AG04450 (cell line): ENCODE data around the gene CYP2J2. TPM values are rescaled to one million over a fixed set of nuclear protein-coding genes. Genes with fewer than 3 reads are reported as not detected.
"Not testable (repeated sequence)": the region's sequence is repeated elsewhere in the genome, so short reads cannot be mapped to it uniquely, and the experiment has no call there.

ENCODE experiments used
- CTCF ChIA-PET: fragments of 300-600, 350-600 bp; formaldehyde crosslinking; extraction: SDS; loops from one replicate; lab custom pipeline; 2022; ENCODE audit warnings: antibody characterized with exemption, inconsistent platforms; lab: Charles Lee
- POLR2A ChIA-PET: fragments of 350-600 bp; formaldehyde crosslinking; extraction: SDS; loops from one replicate; lab custom pipeline; 2021; ENCODE audit warnings: antibody characterized with exemption, inconsistent platforms; lab: Yijun Ruan, JAX
- DNase-seq: peaks from one replicate; pipeline ENCODE4 v3.0.0-alpha.2; 2011; ENCODE audit warnings: low read depth, low spot score
- H3K27ac ChIP-seq: one replicate; pipeline ENCODE4 v1.5.1; 2012; ENCODE audit warnings: low read depth, low read length, control low read depth
- H3K27me3 ChIP-seq: one replicate; pipeline ENCODE4 v1.6.0; 2012; ENCODE audit warnings: low read length; ENCODE audit not compliant: control insufficient read depth, insufficient read depth
- H3K4me3 ChIP-seq: 2 replicates; pipeline ENCODE4 v1.5.1; 2011; ENCODE audit warnings: mild to moderate bottlenecking, low read depth, low read length, control low read depth
- H3K9me3 ChIP-seq: 2 replicates; pipeline ENCODE4 v1.5.1; 2012; ENCODE audit warnings: low read length; ENCODE audit not compliant: control insufficient read depth, insufficient read depth
- polyA minus RNA-seq: library from RNA; depleted of rRNA, polyadenylated mRNA; stranded (reverse); fragments of >200 nt; gene quantifications from 2 replicates; pipeline ENCODE4 v1.2.3, GENCODE V29; 2011; rRNA and poly(A)+ RNA removed
- polyA plus RNA-seq: library from polyadenylated mRNA; depleted of rRNA; stranded (reverse); fragments of >200 nt; gene quantifications from 2 replicates; pipeline ENCODE4 v1.2.3, GENCODE V29; 2011; rRNA removed
- TF ChIP-seq, protein P1 (sequence below): IDR thresholded peaks from 2 replicates; pipeline ENCODE4 v1.5.1; 2011; ENCODE audit warnings: low read depth, low read length, control low read depth, inconsistent platforms

The CYP2J2 gene, protein sequence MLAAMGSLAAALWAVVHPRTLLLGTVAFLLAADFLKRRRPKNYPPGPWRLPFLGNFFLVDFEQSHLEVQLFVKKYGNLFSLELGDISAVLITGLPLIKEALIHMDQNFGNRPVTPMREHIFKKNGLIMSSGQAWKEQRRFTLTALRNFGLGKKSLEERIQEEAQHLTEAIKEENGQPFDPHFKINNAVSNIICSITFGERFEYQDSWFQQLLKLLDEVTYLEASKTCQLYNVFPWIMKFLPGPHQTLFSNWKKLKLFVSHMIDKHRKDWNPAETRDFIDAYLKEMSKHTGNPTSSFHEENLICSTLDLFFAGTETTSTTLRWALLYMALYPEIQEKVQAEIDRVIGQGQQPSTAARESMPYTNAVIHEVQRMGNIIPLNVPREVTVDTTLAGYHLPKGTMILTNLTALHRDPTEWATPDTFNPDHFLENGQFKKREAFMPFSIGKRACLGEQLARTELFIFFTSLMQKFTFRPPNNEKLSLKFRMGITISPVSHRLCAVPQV
- polyA plus RNA-seq (0.06 and 0.10 TPM in 2 replicates), polyA minus RNA-seq (0.14 TPM in 1 of 2 replicates, not detected in the other)

DNA sequence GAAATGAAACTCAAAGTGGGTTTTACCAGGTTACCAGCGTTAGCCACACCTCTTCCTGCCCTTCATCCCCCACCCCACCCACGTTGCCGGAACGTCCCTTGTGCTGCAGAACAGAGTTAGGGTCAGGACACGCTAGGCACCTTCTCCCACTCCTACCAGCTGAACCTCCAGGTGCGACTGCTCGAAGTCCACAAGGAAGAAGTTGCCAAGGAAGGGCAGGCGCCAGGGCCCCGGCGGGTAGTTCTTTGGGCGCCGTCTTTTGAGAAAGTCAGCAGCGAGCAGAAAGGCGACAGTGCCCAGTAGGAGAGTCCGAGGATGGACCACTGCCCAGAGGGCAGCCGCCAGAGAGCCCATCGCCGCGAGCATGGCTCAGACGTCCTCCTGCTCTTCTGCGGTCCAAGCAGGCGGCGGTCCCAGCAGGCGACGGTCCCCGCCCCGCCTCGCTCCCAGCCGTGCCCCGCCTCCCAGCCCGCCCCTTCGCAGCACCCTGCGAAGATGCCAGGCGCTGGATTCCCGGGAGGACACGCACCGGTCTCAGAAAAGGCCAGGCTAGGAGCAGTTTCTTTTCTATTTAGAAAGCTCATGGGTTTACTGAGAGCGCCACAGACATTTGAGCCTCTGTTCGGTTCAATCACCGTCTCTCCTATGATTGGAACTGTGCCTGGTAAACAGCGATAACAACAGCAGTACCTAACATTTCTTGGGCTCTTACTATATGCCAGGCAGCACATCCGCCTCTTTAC lies at the start of gene CYP2J2:
Gene CYP2J2 (minus strand): TSS at position 393 of the 743 bp plus-strand sequence. CDS start 27 bp downstream, at position 366.
- no peak within 1 kb of the TSS for H3K27ac ChIP-seq
- peaks cover 5% of the 10 kb centered on the region for H3K27me3 ChIP-seq
- ChIA-PET POLR2A (no interaction called here), CTCF (interaction anchor here (2.5 kb wide), 1 partner anchor 21 kb away, joined by 11 read pairs; no protein-coding TSS in a partner anchor)
- TF ChIP-seq, protein P1, sequence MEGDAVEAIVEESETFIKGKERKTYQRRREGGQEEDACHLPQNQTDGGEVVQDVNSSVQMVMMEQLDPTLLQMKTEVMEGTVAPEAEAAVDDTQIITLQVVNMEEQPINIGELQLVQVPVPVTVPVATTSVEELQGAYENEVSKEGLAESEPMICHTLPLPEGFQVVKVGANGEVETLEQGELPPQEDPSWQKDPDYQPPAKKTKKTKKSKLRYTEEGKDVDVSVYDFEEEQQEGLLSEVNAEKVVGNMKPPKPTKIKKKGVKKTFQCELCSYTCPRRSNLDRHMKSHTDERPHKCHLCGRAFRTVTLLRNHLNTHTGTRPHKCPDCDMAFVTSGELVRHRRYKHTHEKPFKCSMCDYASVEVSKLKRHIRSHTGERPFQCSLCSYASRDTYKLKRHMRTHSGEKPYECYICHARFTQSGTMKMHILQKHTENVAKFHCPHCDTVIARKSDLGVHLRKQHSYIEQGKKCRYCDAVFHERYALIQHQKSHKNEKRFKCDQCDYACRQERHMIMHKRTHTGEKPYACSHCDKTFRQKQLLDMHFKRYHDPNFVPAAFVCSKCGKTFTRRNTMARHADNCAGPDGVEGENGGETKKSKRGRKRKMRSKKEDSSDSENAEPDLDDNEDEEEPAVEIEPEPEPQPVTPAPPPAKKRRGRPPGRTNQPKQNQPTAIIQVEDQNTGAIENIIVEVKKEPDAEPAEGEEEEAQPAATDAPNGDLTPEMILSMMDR = no peak
- no peaks in the 10 kb centered on the region for H3K9me3 ChIP-seq
- peak within 1 kb of the TSS; percentile 55 for H3K4me3 ChIP-seq
- no peak for DNase-seq

DNA sequence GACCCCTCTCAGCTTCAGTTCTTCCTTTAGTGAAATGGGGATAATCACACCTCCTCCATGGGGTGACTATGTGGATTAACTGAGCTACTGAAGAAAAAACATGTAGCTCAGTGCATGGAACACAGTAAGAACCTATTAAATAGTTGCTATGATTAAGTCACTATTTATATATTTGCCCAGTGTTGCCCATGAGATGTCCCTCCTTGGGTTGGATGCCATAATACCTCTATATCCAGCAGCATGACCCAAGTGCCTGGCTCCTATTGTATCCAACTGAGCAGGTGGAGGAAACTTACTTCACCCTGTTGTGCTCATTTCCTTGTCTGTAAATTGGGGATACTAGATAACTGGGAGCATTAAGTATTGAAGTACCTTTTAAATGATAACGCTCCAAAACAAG lies 47.1 kb upstream of the CYP2J2 start:
- Histone ChIP-seq H3K4me3 (no peak overlapping the region), H3K27ac (no peak overlapping the region), H3K27me3 (peaks cover 29% of the 10 kb centered on the region), H3K9me3 (no peaks in the 10 kb centered on the region)
- POLR2A ChIA-PET = no interaction called here
- CTCF ChIA-PET = interaction anchor here (0.6 to 1.4 kb wide), 2 partner anchors 9 to 1926 kb away, joined by 4 read pairs; no protein-coding TSS in a partner anchor
- TF ChIP-seq, protein P1 = no peak
- DNase-seq = no peak

DNA sequence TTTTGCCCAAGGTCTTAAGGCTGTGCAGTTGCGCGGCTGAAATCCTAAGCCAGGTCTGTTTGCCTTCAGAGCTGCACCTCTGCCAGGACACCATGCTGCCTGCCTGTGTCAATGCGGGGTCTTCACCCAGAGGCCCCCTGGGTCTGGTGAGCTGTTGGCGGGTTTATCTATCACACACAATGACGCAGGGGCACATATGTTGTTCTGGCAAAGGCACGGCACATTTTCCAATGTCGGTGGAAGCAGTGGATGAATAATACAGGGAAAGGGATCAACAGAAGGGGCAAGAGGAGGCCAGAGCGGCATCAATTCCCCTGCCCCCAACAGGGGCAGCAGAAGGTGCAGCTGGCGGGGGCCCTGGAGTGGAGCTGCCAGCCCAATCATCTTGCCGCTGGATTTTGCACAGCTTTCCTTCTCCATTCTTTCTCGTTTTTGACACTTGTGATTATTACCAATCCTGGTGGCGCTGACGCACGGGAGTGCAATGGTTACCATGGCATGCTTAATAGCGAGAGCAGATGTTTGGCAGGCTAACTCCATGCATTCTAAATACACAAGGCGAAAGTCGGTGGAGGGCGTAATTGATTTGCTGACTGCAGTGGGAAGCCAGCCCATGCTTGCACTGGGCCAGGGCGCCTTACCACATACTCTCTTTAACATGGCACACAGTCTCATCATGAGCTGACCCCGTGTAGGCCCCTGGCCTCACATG lies 45.8 kb upstream of the CYP2J2 start:
- Histone ChIP-seq H3K9me3 (no peaks in the 10 kb centered on the region), H3K4me3 (no peak overlapping the region), H3K27ac (no peak overlapping the region), H3K27me3 (peaks cover 29% of the 10 kb centered on the region)
- TF ChIP-seq, protein P1 = no peak
- DNase-seq = no peak
- ChIA-PET POLR2A (no interaction called here), CTCF (interaction anchor here (0.5 to 2.8 kb wide), 23 partner anchors 8 to 1200 kb away, joined by 3 to 46 read pairs (median 6); no protein-coding TSS in a partner anchor)

DNA sequence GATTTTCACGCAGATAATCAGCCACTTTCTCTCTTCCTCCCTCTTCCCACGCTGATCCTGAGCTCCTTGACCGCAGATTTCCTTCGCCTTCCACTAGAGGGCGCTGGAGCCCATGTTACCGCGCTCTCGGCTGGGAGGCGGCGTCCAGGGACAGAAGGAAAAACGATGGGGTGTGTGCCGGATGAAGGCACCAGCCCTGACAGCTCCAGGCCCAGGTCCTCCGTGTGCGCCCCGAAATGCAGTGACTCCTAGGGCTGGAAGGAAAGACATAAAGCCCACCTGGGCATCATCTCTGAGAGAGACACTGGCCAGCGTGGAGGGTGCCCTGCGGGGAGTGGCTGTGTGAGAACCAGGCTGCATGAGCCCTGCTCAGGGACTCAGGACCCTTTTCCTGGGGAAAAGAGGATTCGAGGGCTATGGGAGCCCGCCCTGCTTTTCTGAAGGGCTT lies 44.9 kb upstream of the CYP2J2 start:
- ChIA-PET CTCF (interaction anchor here (0.5 to 2.8 kb wide), 50 partner anchors 9 to 1909 kb away, joined by 3 to 46 read pairs (median 4); no protein-coding TSS in a partner anchor), POLR2A (interaction anchor here (0.5 kb wide), 1 partner anchor 1819 kb away, joined by 5 read pairs; no protein-coding TSS in a partner anchor)
- no peak for DNase-seq
- TF ChIP-seq, protein P1 = peak; percentile 87
- Histone ChIP-seq H3K27ac (no peak overlapping the region), H3K27me3 (peaks cover 29% of the 10 kb centered on the region), H3K9me3 (no peaks in the 10 kb centered on the region), H3K4me3 (peak overlapping the region; percentile 23; the same call in 1 of the 2 replicates)

DNA sequence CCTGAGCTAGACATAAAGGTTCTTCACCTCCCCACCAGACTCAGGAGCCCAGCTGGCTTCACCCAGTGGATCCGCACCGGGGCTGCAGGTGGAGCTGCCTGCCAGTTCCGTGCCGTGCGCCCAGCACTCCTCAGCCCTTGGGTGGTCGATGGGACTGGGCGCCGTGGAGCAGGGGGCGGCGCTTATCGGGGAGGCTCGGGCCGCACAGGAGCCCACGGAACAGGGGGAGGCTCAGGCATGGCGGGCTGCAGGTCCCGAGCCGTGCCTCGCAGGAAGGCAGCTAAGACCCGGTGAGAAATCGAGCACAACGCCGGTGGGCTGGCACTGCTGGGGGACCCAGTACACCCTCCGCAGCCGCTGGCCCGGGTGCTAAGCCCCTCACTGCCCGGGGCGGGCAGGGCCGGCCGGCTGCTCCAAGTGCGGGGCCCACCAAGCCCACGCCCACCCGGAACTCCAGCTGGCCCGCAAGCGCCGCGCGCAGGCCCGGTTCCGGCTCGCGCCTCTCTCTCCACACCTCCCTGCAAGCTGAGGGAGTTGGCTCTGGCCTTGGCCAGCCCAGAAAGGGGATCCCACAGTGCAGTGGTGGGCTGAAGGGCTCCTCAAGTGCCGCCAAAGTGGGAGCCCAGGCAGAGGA lies 43.1 kb upstream of the CYP2J2 start:
- peaks cover 25% of the 10 kb centered on the region for H3K27me3 ChIP-seq
- H3K27ac ChIP-seq, DNase-seq, H3K9me3 ChIP-seq, POLR2A ChIA-PET, H3K4me3 ChIP-seq: not testable (repeated sequence)
- CTCF ChIA-PET = interaction anchor here (0.7 to 5.4 kb wide), 6 partner anchors 8 to 795 kb away, joined by 3 to 46 read pairs (median 26); no protein-coding TSS in a partner anchor

DNA sequence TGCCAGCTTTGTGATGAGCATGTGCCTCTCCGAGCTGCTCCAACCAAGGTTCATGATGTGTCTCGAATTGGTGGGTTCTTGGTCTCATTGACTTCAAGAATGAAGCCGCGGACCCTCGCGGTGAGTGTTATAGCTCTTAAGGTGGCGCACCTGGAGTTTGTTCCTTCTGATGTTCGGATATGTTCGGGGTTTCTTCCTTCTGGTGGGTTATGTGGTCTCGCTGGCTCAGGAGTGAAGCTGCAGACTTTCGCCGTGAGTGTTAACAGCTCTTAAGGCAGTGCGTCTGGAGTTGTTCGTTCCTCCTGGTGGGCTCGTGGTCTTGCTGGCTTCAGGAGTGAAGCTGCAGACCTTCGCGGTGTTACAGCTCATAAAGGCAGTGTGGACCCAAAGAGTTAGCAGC lies 42.2 kb upstream of the CYP2J2 start:
- POLR2A ChIA-PET, DNase-seq: not testable (repeated sequence)
- CTCF ChIA-PET = interaction anchor here (0.7 to 5.4 kb wide), 2 partner anchors 9 to 19 kb away, joined by 3 to 36 read pairs; no protein-coding TSS in a partner anchor

More for the DNA sequence above, 42.2 kb upstream of the CYP2J2 start:
- not testable (repeated sequence) for H3K27ac ChIP-seq, H3K4me3 ChIP-seq, H3K9me3 ChIP-seq
- H3K27me3 ChIP-seq = peaks cover 18% of the 10 kb centered on the region
